ENCODE measurements around the gene ZFYVE28.

- TF ChIP-seq, protein P1, sequence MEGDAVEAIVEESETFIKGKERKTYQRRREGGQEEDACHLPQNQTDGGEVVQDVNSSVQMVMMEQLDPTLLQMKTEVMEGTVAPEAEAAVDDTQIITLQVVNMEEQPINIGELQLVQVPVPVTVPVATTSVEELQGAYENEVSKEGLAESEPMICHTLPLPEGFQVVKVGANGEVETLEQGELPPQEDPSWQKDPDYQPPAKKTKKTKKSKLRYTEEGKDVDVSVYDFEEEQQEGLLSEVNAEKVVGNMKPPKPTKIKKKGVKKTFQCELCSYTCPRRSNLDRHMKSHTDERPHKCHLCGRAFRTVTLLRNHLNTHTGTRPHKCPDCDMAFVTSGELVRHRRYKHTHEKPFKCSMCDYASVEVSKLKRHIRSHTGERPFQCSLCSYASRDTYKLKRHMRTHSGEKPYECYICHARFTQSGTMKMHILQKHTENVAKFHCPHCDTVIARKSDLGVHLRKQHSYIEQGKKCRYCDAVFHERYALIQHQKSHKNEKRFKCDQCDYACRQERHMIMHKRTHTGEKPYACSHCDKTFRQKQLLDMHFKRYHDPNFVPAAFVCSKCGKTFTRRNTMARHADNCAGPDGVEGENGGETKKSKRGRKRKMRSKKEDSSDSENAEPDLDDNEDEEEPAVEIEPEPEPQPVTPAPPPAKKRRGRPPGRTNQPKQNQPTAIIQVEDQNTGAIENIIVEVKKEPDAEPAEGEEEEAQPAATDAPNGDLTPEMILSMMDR (IDR thresholded peaks at IDR 0.05): no peak
- TF ChIP-seq POLR2AphosphoS5 (IDR thresholded peaks at IDR 0.05): no peak
- no peak for TF ChIP-seq POLR2A (IDR thresholded peaks at IDR 0.05)
Measured at GRCh38 chr4:2283199-2283711, 135.2 kb downstream of the ZFYVE28 start.
